ENCODE measurements around the gene DCDC2B.

DNA sequence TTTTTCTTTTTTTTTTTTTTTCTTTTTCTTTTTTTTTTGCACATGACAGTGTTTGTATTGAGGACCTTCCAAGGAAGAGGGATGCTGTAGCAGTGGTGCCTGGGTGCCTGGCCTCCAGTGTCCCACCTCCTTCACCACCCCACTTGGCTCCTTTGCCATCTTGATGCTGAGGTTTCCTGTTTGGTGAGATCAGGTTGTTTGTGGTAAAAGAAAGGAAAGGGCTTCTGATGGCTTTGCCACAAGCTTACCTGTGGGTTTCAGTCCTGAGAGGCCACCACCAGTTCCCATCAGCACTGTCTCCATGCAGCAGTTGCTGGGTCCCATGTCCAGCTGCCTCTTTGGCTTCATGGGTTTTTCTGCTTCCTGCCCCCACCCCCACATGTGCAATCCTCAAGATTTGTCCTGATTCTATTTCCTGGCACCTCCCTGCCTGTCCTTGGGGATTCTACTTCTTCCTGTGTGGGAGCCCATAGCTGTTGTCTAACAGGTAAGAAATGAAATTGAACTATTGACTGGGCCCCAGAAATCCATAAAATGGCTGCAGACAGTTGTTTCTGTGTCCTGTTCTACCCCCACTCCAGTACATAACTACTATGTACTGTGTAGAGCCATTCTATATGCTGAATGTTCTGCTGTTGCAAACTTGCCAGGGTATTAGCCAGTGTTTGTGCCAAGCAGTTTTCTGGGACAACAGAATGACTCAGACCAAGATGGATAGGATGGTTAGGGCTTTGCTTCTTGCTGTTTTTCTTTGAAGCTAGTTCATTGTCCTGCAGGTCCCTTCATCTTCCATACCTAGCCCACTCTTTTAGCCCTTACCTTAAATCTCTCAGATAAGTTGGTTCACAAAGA lies 12.7 kb upstream of the DCDC2B start:
- TF ChIP-seq, protein P1, sequence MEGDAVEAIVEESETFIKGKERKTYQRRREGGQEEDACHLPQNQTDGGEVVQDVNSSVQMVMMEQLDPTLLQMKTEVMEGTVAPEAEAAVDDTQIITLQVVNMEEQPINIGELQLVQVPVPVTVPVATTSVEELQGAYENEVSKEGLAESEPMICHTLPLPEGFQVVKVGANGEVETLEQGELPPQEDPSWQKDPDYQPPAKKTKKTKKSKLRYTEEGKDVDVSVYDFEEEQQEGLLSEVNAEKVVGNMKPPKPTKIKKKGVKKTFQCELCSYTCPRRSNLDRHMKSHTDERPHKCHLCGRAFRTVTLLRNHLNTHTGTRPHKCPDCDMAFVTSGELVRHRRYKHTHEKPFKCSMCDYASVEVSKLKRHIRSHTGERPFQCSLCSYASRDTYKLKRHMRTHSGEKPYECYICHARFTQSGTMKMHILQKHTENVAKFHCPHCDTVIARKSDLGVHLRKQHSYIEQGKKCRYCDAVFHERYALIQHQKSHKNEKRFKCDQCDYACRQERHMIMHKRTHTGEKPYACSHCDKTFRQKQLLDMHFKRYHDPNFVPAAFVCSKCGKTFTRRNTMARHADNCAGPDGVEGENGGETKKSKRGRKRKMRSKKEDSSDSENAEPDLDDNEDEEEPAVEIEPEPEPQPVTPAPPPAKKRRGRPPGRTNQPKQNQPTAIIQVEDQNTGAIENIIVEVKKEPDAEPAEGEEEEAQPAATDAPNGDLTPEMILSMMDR (IDR thresholded peaks at IDR 0.05), result no peak
- TF ChIP-seq, protein P2, sequence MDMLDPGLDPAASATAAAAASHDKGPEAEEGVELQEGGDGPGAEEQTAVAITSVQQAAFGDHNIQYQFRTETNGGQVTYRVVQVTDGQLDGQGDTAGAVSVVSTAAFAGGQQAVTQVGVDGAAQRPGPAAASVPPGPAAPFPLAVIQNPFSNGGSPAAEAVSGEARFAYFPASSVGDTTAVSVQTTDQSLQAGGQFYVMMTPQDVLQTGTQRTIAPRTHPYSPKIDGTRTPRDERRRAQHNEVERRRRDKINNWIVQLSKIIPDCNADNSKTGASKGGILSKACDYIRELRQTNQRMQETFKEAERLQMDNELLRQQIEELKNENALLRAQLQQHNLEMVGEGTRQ (IDR thresholded peaks at IDR 0.05), result no peak
- no peak for TF ChIP-seq POLR2A (IDR thresholded peaks at IDR 0.05; ENCODE audit: low read length)
- no peak for TF ChIP-seq CEBPB (IDR thresholded peaks at IDR 0.05)
- TF ChIP-seq, protein P3, sequence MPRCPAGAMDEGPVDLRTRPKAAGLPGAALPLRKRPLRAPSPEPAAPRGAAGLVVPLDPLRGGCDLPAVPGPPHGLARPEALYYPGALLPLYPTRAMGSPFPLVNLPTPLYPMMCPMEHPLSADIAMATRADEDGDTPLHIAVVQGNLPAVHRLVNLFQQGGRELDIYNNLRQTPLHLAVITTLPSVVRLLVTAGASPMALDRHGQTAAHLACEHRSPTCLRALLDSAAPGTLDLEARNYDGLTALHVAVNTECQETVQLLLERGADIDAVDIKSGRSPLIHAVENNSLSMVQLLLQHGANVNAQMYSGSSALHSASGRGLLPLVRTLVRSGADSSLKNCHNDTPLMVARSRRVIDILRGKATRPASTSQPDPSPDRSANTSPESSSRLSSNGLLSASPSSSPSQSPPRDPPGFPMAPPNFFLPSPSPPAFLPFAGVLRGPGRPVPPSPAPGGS (IDR thresholded peaks at IDR 0.05), result no peak
- TF ChIP-seq JUNB (IDR thresholded peaks at IDR 0.05), result no peak
- TF ChIP-seq EHMT2 (IDR thresholded peaks at IDR 0.05; ENCODE audit: low read depth), result no peak
- TF ChIP-seq, protein P4, sequence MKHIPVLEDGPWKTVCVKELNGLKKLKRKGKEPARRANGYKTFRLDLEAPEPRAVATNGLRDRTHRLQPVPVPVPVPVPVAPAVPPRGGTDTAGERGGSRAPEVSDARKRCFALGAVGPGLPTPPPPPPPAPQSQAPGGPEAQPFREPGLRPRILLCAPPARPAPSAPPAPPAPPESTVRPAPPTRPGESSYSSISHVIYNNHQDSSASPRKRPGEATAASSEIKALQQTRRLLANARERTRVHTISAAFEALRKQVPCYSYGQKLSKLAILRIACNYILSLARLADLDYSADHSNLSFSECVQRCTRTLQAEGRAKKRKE (CRISPR knock-in tag; IDR thresholded peaks at IDR 0.05; ENCODE audit: low read depth), result no peak
- no peak for TF ChIP-seq SMC3 (IDR thresholded peaks at IDR 0.05)
